ENCODE data around the gene ZFY.

DNA sequence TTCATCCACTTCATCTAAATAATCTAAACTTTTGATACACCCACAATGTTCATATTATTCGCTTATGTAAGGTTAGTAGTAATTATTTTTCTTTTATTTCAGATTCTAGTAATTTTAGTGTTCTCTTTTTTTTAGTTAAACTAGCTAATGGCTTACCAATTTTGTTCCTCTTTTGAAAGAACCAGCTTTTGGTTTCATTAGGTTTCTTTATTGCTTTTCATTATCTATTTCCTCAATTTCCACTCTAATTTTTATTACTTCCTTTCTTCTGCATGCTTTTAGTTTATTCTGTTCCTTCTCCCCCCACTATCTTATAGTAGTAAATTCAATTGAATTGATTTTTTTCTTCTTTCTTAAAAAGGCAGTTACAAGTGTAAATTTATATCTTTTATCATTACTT, 90.2 kb downstream of the ZFY start:
- no peak for TF ChIP-seq CTCF (IDR thresholded peaks at IDR 0.05)
- TF ChIP-seq POLR2A (IDR thresholded peaks at IDR 0.05): no peak
